ENCODE measurements around the gene FASTK.

FASTK gene

DNA sequence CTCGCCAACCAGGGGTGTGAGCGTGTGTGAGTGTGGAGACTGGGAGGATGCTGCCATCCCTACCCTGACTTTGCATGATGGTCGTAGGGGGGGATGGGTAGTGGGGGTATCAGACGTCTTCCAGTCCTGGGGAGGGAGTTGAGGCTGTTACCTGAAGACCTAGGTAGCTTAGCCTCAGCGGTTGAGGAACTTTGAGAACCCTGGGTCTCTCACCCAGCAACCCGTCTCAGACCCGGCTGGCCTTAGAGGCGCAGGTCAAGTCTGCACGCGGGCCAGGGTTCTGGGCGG is 18.6 kb downstream of the FASTK start:
- no peak for DNase-seq

DNA sequence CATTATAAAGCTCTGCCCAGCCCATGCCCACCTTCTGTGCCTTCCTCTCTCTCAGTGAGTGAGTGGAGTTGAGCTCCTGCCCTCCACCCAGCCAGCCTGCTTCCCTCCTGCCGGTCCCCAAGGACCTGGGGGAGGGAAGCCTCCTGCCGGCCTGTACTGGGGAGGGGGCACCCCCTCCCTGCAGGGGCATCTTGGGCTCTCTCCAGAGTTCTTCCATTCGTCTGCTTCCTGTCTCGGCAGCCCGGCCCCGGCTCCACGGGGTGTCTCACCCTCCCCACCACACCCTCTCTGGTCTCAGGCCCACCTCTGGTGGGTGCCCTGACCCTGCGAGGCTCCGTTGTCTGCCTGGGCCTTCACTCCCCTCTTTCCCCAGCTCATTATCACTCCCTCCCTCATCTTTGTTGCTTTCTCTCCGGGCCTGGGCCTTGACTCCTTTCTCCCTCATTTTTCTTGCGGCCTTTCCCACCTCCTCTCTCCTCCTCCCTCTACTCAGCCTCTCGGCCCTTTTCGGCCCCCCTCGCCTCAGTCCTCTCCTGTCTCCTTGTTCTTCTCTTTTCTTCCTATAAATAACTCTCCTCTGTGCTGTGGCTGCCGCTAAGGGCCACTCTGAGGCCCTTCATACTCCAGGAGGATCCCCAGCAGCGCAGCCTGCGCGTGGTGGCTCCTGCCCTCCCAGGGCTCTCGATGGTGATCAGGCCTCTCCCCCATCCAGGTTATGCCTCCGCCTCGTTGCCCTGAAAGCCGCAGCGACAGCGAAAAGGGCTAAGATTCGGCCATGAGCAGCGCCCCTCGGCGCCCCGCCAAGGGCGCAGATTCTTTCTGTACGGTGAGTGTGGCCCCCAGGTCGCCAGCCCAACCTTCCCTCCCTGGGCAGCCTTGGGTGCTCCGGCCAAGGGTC is 19.1 kb downstream of the FASTK start:
- DNase-seq, result no peak

DNA sequence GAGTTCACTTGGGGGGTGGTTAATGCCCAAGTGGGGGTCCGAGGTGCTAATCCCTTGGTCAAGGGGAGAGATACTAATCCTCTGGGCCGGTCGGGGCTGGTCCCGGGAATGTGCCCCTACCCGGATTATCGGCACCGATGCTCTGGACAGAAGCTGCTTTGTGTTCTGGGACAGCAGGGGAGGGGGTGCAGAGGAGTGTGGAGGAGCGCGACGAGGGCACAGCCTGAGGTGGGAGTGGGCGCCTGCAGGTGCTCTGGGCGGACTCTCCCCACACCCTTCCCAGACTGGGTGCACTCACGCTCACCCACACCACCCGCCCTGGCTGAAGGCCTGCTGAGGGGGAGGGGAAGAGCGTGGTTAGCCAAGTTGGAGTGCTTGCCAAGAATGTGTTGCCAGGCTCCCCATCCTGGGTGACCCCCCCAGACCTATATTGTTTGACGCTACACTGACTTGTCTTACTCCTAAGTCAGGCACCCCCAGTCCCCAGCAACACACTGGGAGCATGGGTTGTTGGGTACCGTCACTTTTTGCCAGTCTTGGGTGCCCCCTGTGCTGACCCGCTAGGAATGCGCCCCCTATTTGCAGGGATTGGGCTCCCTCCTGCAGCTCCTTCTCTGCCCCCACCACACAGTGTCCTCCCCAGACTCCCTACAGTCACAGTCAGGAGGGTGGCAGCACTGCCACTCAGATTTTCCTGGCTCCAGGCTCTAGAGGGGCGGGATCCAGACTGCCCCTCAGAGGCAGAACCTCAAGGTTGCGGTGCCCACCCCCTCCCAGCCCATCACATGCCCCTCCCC is 20.0 kb downstream of the FASTK start:
- no peak for DNase-seq

DNA sequence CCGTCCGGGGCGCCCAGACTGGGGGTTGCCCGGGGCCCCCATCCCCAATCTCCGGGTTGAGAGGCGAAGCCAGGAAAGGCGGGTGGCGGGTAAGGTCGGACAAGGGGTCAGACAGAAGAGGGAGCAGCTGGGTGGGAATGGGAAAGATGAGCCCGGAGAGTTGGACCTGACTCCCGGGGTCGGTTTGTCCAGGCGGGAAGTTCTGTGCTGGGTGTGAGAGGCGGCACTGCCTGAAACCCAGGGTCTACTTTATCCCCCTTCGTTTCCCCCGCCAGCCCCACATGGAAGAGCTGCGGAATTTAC is 20.5 kb downstream of the FASTK start:
- no peak for DNase-seq

DNA sequence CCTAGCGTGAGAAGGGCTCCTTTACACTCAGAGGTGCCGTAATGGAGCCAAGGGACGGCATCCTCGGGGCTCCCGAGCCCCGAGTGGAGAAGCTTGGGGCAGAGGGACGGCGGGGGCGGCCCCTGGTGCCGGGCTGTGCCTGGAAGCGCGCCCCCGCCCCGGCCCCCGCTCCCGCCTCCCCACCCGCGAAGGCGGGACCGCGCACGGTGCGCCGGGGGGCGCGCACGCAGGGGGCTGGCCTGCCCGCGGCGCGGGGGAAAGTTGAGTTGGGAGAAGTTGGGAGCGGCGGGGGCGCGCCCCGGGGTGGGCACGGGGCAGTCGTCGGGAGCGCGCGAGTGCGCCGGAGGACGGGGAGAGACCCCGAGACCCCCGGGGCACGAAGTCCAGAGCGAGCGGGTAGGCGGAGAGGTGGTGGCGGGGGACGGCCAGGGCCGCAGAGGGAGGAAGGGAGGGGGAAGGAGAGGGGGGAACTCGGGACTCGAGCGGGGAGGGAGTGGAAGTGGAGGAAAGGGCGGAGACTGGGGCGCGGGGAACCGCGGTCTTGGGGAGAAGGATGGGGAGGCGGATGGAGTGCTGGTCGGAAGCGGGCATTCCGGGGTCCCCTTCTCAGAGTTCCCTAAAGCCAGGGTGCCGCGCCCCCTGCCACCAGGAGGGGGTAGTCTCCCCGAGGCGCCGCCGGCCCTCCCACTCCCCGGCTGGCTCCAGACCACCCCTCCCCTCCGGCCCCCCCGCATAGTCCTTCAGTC is 21.1 kb downstream of the FASTK start, which contains the start of gene SLC4A2:
SLC4A2 (plus strand) TSS at position 223 of the 746 bp plus-strand sequence. CDS start 2,399 bp downstream, outside the sequence.
- DNase-seq, result peak; percentile 64 to 65

DNA sequence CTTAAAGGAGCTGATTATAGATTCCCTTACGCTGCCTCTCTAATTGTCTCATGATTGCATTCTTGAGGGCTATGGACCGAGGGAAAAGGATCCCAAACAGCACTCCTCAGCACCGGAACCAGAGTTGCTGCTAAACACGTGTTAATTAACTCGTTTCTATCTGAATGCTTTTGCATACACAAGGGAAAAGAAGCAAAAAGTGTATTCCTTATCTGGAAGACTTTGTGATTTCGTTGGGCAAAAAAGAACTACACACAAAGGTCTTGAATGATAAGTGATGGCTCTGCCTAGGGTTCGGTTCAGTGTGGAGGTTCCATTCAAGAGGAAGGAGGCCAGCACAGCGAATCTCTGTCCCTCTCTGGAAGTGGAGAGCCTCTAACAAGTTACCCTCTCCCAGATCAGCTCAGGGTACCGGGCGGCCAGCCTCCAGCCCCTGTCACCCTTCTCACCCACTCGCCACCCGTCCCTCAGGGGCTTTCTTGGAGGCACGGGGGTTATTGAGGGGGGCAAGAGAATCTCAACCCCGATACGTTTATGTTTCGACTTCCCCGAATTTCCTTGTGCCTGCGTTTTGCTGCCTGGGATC is 21.7 kb downstream of the FASTK start:
- no peak for DNase-seq

DNA sequence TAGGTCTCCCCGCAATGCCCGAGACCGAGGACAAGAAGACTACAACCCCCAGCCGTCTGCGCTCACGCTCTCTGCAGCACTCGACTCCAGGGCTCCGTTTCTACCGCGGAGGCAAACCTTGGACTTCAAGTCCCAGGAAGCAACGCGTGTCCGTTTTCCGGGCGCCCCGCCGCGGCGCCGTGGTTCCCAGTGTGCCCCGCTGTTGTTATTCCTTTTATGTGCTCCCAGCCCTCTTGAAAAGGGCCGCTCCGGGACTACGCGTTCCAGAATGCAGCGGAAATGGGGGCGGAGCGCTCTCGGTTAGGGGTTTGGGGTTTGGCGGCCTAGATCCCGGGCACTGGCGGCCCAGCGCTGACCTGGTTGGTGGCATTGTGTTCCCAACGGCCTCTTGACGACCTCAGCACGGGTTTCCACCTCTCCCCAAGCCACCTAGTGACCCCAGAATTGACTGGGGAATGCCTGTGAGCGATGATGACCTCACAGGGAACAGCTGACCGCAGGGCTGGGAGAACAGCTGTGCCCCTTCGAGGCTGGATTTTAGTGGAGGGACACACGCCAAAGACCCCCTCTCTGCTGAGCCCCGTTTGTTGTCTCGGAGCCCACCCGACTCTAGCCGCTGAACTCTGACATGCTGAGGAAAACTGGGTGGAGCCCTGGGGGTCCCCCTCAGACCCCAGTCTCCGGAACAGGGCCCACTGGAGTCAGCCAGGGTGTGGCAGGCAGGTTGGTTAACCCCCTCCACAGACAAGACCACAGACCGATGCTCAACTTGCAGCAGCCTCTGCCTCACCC is 22.4 kb downstream of the FASTK start:
- DNase-seq, result peak; percentile 90 to 91

DNA sequence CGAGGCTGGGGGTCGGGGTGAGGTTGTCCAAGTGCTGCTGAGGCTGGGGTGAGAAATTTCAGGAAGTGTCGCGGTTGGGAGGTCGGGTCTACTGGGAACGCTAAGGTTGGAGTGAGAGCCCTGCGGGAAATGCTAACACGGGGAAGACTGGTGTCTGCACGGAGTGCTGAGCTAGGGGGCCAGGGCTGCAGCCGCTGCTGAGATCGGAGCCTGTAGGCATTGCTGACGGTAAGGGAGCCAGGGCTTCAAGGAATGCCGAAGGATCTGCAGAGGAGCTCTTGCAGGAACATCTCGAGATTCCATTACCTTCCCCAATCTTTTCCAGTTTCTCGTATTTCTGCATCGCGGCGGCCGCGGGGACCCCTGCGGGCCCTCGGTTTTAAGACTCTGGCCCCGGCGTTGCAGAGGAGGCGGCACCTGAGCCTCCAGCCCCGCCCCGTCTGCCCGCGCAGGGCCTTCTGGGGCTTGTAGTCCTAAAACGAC is 23.1 kb downstream of the FASTK start, which contains the start of gene CDK5:
CDK5 (minus strand) TSS at position 392 of the 483 bp plus-strand sequence; CDS start at position 343, 49 bp downstream.
- no peak for DNase-seq

DNA sequence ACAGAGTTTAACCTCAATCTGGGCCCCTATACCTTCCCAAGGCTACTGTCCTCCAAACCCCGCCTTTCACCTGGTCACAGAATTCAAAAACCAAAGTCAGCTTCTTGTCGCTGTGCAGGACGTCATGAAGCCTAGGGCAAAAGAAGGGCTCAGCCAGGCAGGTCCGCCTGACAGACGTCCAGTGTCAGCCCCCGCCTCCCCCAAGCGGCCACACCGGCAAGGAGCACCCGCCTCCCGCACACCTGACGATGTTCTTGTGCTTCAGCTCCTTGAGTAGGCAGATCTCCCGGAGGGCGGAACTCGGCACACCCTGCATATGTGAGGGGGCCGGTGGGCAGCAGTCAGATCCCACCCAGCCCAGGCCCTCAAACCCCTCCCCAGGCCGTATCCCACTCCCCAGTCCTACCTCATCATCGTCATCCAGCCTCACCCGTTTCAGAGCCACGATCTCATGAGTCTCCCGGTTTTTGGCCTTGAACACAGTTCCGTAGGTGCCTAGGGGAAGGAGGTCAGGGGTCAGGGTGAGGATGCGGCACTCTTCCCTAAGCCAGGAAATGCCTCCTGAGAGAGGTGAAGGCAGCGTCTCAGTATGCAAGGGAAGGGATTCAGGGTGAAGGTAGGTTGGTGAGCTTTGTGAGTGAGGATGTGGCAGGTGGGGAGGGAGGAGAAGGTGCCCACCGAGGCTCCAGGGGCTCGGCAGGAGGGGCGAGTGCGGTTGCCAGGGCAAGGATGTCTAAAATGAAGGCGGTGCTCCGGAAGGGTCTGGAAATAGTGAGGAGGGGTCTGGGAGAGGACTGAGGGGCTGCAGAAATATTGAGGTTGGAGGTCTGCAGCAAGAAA is 23.7 kb downstream of the FASTK start:
- no peak for DNase-seq

DNA sequence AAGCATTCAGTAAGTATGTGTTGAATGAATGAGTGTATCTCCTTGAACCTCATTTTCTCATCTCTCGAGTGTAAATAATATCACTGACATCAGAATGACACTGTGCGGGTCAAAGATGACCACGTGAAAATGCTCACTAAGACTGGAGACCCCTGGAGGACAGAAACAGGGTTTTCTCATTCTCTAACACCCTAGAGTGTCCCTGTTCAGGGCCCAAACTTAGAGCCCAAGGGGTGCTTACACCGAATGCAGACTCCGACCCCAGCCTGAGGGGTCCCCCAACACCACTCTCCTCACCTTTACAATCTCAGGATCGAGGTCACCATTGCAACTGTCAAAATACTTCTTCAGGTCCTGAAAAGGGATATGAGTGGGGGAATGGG is 24.3 kb downstream of the FASTK start:
- no peak for DNase-seq

DNA sequence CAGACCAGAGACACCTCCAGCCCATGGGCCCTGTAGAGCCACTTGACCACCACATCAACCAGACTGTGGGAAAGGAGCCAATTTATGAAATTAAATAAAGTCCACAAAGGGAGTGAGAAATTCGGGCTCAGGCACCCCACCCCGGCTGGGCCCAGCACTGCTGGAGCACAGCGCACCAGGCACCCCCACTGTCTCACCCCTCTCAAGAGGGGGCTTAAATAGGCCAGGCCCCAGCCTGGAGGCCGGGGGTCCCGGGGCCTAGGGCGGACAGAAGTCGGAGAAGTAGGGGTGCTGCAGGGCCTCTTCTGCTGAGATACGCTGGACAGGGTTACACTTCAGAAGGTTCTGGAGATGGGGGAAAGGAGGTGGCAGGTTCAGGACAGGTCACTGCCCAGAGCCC is 26.9 kb downstream of the FASTK start:
- no peak for DNase-seq

DNA sequence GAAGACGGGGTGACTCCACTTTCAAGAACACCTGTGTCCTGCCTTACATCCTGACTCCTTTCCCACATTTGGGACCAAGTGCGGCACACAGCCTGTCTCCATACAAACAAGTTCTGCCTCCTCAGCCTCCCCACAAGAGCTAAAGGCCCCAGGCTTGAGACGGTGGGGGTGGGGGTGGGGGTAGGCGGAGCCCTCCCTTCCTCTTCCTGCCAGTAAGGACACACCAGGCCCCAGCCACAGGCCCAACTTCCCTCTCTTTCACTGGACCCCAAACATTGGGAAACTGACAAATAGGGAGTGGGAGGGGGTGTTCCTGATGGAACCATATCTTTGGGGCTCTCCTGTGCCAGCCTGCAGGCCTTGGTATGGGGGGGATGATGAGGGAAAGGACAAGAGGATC is 27.5 kb downstream of the FASTK start:
- no peak for DNase-seq

DNA sequence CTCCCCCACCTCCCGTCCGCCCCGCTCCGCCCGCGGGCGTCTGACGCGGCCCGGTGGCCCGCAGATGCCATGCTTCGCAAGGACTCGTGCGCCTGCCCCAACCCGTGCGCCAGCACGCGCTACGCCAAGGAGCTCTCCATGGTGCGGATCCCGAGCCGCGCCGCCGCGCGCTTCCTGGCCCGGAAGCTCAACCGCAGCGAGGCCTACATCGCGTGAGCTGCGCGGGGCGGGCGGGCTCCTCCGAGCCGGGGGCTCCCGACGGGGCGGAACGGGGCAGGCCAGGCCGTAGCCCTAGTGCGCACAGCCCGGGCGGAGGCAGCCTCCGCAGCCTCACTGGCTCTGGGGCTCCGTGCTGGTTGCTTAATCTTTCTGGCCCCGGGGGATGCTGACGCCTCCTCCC is 29.5 kb downstream of the FASTK start:
- DNase-seq, result peak; percentile 35 to 43

DNA sequence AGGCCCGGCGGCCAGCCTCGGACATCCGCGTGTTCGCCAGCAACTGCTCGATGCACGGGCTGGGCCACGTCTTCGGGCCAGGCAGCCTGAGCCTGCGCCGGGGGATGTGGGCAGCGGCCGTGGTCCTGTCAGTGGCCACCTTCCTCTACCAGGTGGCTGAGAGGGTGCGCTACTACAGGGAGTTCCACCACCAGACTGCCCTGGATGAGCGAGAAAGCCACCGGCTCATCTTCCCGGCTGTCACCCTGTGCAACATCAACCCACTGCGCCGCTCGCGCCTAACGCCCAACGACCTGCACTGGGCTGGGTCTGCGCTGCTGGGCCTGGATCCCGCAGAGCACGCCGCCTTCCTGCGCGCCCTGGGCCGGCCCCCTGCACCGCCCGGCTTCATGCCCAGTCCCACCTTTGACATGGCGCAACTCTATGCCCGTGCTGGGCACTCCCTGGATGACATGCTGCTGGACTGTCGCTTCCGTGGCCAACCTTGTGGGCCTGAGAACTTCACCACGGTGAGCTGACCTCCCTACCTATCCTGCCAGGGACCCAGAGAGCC is 31.6 kb downstream of the FASTK start:
- DNase-seq, result no peak

DNA sequence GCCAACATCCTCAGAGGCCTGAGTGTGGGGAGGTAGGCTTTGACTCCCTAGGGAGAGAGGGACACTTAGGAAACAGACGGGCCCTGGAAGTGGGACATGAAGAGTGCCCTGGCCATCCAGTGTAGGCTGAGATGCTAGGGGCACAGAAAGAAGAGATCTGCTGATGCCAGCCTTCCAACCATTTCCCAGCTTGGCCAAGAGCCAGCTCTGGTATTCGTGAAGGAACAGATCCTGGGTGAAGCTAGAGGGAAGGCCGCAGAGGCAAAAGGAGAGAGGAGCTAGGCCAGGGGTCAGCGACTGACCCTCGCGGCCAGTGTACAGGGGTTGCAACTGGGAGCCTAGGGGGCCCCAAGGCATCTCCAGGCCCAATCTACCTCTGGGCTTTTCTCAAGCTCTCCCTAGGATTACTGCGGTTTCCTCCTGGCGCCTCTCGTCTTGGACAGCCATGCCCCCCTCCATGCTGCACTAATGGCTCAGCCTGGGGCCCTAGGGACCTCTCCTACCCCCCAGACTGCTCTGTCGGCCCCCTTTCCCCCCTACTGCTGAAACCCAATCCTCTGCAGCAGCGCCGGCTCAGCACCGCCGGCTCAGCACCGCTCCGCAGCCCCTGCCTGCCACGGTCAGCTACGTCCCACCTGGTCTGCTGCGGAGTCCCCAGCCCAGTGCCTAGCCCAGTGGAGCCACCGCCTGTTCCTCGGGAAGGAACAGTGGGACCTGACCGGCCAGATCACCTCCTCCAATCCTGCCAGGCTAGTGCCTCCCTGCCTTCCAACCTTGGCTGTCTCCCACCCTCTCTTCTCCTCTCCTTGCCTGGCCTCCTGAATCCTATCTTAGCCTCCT is 32.4 kb downstream of the FASTK start, which contains the start of gene ASIC3:
ASIC3 (plus strand) TSS at position 556 of the 840 bp plus-strand sequence. CDS start 355 bp downstream, outside the sequence.
- DNase-seq, result no peak

DNA sequence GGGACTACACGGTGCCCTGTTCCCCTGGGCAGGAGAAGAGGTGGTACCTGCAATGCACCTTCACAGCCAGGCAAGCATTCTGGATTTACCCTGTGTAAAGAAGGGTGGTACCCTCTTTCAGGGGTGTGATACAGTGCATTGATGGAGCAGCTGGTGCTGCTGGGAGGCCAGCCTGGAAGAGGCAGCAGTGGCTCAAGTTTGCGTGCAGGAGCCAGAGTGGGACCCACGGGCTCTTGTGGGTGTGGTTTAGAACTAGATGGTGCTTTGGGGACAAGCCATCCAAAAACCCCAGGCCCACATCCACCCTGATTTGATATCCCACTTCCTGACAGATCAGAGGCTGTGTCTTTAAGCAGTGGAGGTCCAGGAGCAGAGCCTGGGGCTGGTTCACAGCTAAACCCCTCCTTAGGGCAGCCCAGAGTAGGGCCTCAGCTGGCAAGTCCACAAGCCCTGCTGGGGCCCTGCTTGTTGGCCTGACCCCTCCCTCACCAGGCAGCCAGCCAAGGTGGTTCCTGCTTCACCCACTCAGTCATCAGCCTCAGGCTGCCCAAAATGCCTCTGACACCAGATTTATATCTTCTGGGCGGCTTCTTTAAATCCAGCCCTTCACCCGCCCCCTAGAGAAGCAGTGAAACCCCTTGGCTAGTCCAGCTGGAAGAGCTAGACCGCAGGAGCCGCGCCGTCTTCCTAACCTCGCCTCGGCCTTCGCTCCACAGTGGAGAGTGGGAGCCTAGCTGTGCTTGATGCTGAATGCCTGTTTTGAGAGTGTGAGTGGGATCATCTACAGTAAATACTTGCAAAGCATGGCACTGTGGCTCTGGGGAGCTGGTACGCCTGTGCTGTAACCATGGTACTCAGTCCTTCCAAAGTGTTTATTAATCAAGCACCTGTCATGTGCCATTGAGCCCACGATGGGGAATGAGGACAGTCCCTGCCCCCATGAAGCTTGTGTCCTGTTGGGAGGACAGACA is 33.7 kb downstream of the FASTK start:
- no peak for DNase-seq

DNA sequence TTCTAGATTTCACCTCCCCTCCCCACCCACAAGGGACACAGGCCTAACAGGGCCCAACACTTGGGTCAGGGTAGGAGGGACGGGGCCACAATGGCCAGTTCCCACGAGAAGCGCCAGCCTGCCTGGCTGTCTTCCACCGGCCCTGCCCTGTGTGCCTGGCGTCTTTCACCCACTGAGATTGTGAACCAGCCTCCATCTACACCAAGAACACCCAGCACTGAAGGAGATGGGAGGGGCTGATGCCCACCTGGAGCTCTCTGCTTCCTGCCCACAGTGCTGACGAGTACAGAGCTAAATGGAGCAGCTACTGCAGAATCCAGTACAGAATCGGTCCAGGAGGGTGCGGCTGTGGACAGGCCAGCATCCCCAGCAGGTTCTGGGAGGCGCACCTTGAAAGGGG is 34.6 kb downstream of the FASTK start:
- no peak for DNase-seq

DNA sequence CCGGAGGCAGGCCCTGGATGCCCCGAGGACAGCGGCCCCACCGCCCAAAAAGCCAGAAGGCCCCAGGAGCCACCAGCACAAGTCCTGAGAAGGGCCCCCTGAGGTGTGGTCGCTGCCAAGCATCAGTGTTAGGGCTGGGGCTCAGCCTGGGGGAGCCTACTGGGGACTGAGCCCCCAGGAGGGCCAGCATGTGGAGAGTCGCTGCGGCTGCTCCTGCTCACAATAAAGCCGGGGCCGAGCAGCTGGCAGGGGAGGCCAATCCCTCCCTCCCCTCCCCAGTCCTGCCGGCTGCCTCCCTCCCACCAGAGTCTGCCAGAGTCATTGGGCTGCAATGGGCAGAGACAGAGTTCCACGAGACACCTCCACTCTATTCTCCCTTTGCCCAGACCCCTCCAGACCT is 35.3 kb downstream of the FASTK start:
- no peak for DNase-seq
